ENCODE data around the gene ABL2. TPM values are rescaled to one million over a fixed set of nuclear protein-coding genes. Genes with fewer than 3 reads are reported as not detected.

The ABL2 gene
- total RNA-seq, 1 experiment from 2014 or later: 18.3 TPM

GRCh38 chr1:179237222-179237621, 7.7 kb upstream of the ABL2 start (continued):
- TF ChIP-seq MAX (CRISPR knock-in tag; IDR thresholded peaks at IDR 0.05): no peak
- no peak for TF ChIP-seq GABPB1 (CRISPR knock-in tag; IDR thresholded peaks at IDR 0.05)
- no peak for TF ChIP-seq E2F1 (CRISPR knock-in tag; IDR thresholded peaks at IDR 0.05)
- no peak for TF ChIP-seq CTCF (IDR thresholded peaks at IDR 0.05)
- TF ChIP-seq STAT6 (CRISPR knock-in tag; conservative IDR thresholded peaks at IDR 0.05; ENCODE audit: low read depth): no peak
- TF ChIP-seq NR2C2 (CRISPR knock-in tag; IDR thresholded peaks at IDR 0.05): no peak
- TF ChIP-seq TEAD1 (CRISPR knock-in tag; IDR thresholded peaks at IDR 0.05): no peak
- no peak for TF ChIP-seq SOX15 (CRISPR knock-in tag; IDR thresholded peaks at IDR 0.05)

GRCh38 chr1:179234863-179235262, 5.4 kb upstream of the ABL2 start:
- Mint-ChIP-seq H3K27me3 (ENCODE audit: low read depth) (peaks cover 9% of the 10 kb centered on the region), H3K9me3 (no peaks in the 10 kb centered on the region), H3K4me1 (peaks cover 8% of the 10 kb centered on the region), H3K36me3 (no peaks in the 10 kb centered on the region), H3K27ac (no peak overlapping the region), H3K4me3 (no peak overlapping the region)
- ChIA-PET CTCF (no interaction called here), POLR2A (no interaction called here)
- no peak for ATAC-seq
- TF ChIP-seq IRF2 (CRISPR knock-in tag; IDR thresholded peaks at IDR 0.05; ENCODE audit: borderline replicate concordance, low read depth): no peak
- TF ChIP-seq SOX15 (CRISPR knock-in tag; IDR thresholded peaks at IDR 0.05): no peak
- TF ChIP-seq CDX4 (CRISPR knock-in tag; IDR thresholded peaks at IDR 0.05; ENCODE audit: borderline replicate concordance): no peak
- TF ChIP-seq ZMAT4 (CRISPR knock-in tag; IDR thresholded peaks at IDR 0.05): no peak
- no peak for TF ChIP-seq MAX (CRISPR knock-in tag; IDR thresholded peaks at IDR 0.05)
- no peak for TF ChIP-seq ATF6 (CRISPR knock-in tag; IDR thresholded peaks at IDR 0.05)
- no peak for TF ChIP-seq CREB1 (CRISPR knock-in tag; IDR thresholded peaks at IDR 0.05)
- TF ChIP-seq SMAD4 (CRISPR knock-in tag; IDR thresholded peaks at IDR 0.05): no peak
- TF ChIP-seq FOXP1 (CRISPR knock-in tag; IDR thresholded peaks at IDR 0.05; ENCODE audit: borderline replicate concordance): no peak
- no peak for TF ChIP-seq SP1 (CRISPR knock-in tag; conservative IDR thresholded peaks at IDR 0.05)
- TF ChIP-seq AR (CRISPR knock-in tag; IDR thresholded peaks at IDR 0.05): no peak
- no peak for TF ChIP-seq ZNF425 (CRISPR knock-in tag; conservative IDR thresholded peaks at IDR 0.05)
- DNase-seq (ENCODE audit: low spot score): no peak

All from WTC11 (cell line).